Endothelial cell of umbilical vein (primary cell): ENCODE data around the gene FHIT. TPM values are rescaled to one million over a fixed set of nuclear protein-coding genes. Genes with fewer than 3 reads are reported as not detected.

Experiments used
- BruUV-seq: library from RNA; stranded (reverse); fragments of 400-500 nt; replicated peaks from 2 replicates; lab custom pipeline; 2021; lab: Mats Ljungman, UMichigan
- CTCF ChIA-PET: fragments of 300-600, 350-600 bp; sonication (Branson Sonifier 250); formaldehyde crosslinking; loops from one replicate; lab custom pipeline; 2021; ENCODE audit warnings: antibody characterized with exemption, inconsistent platforms; lab: Charles Lee
- POLR2A ChIA-PET: fragments of 300-600, 350-600 bp; sonication (Branson Sonifier 250); formaldehyde crosslinking; loops from one replicate; lab custom pipeline; 2021; ENCODE audit warnings: antibody characterized with exemption, inconsistent platforms; lab: Charles Lee
- DNase-seq: peaks from one replicate; pipeline ENCODE4 v3.0.0-alpha.2; 2011; ENCODE audit warnings: low read depth, low spot score
- FAIRE-seq: peaks from 2 replicates; lab custom pipeline; 2011; peaks lifted over from hg19 to GRCh38; lab: Jason Lieb, UNC
- H2AFZ ChIP-seq: 2 replicates; pipeline ENCODE4 v1.6.0; 2012; ENCODE audit warnings: low read depth, low read length, control low read depth, inconsistent platforms
- H3K27ac ChIP-seq: 2 replicates; pipeline ENCODE4 v1.5.1; 2011; ENCODE audit warnings: low read depth, mild to moderate bottlenecking, control low read depth, low read length, moderate library complexity; ENCODE audit not compliant: insufficient read depth
- H3K27me3 ChIP-seq, 2 experiments: 2 replicates each; pipeline versions ENCODE4 v1.6.0 to v1.6.1; 2011; ENCODE audit warnings: low read length in 2 of 2, mixed read lengths in 1 of 2; ENCODE audit not compliant: control insufficient read depth in 2 of 2, insufficient read depth in 2 of 2
- H3K36me3 ChIP-seq, 2 experiments: 2 replicates in 1 of 2; 3 replicates in 1 of 2; pipeline ENCODE4 v1.5.1; 2011; ENCODE audit warnings: low read length in 2 of 2, mild to moderate bottlenecking in 1 of 2, moderate library complexity in 1 of 2; ENCODE audit not compliant: control insufficient read depth in 2 of 2, insufficient read depth in 2 of 2; ENCODE audit errors: extremely low read depth in 1 of 2
- H3K4me1 ChIP-seq: 3 replicates; pipeline ENCODE4 v1.5.1; 2011; ENCODE audit warnings: mild to moderate bottlenecking, low read length; ENCODE audit not compliant: control insufficient read depth, insufficient read depth; ENCODE audit errors: extremely low read depth
- H3K4me2 ChIP-seq: 2 replicates; pipeline ENCODE4 v1.6.1; 2011; ENCODE audit warnings: low read length, control low read depth, mixed read lengths; ENCODE audit not compliant: insufficient read depth
- H3K4me3 ChIP-seq, 3 experiments: fragments of 200-600 bp in 1 of 3; sonication (generic), shearing (Covaris generic) in 1 of 3; replicated peaks in 1 of 3; 2 replicates each; pipeline ENCODE4 v1.5.1; 2011 to 2016; ENCODE audit warnings: control low read depth in 3 of 3, low read length in 3 of 3, mild to moderate bottlenecking in 2 of 3, inconsistent platforms in 1 of 3, low read depth in 1 of 3, moderate library complexity in 1 of 3; ENCODE audit not compliant: insufficient read depth in 1 of 3
- H3K79me2 ChIP-seq: 2 replicates; pipeline ENCODE4 v1.6.0; 2012; ENCODE audit warnings: low read length, inconsistent platforms; ENCODE audit not compliant: control insufficient read depth, insufficient read depth
- H3K9ac ChIP-seq: replicated peaks from 2 replicates; pipeline ENCODE3; 2011; ENCODE audit warnings: low read length, control low read depth; ENCODE audit not compliant: insufficient read depth; ENCODE audit errors: extremely low read depth
- H3K9me1 ChIP-seq: replicated peaks from 3 replicates; pipeline ENCODE4 v1.6.0; 2011; ENCODE audit warnings: mild to moderate bottlenecking, low read length; ENCODE audit not compliant: control insufficient read depth, insufficient read depth; ENCODE audit errors: extremely low read depth
- H3K9me3 ChIP-seq: replicated peaks from 2 replicates; pipeline ENCODE4 v1.5.1; 2012; ENCODE audit warnings: low read length, inconsistent platforms; ENCODE audit not compliant: control insufficient read depth, insufficient read depth
- H4K20me1 ChIP-seq: replicated peaks from 2 replicates; pipeline ENCODE3; 2011; ENCODE audit warnings: mild to moderate bottlenecking, low read length; ENCODE audit not compliant: control insufficient read depth, insufficient read depth; ENCODE audit errors: extremely low read depth
- CTCF ChIP-seq, 2 donors: IDR thresholded peaks; 1 replicate in 1 of 2; 2 replicates in 1 of 2; pipeline ENCODE4 v1.5.1; 2011; ENCODE audit warnings: low read length in 2 of 2, mild to moderate bottlenecking in 2 of 2, moderate library complexity in 2 of 2, control low read depth in 1 of 2, inconsistent platforms in 1 of 2, low read depth in 1 of 2; ENCODE audit not compliant: insufficient read depth in 1 of 2; ENCODE audit errors: extremely low read depth in 1 of 2
- EZH2 ChIP-seq: IDR thresholded peaks from 2 replicates; pipeline ENCODE4 v1.6.1; 2012; ENCODE audit warnings: borderline replicate concordance, low read depth, mild to moderate bottlenecking, moderate library complexity, low read length, inconsistent platforms; ENCODE audit not compliant: severe bottlenecking
- FOS ChIP-seq: IDR thresholded peaks from 2 replicates; pipeline ENCODE4 v1.6.1; 2011; ENCODE audit warnings: mild to moderate bottlenecking, low read length, moderate library complexity, borderline replicate concordance; ENCODE audit not compliant: insufficient read depth
- GATA2 ChIP-seq: IDR thresholded peaks from 2 replicates; pipeline ENCODE4 v1.7.0; 2011; ENCODE audit warnings: low read depth, mild to moderate bottlenecking, moderate library complexity, mixed read lengths, low read length; ENCODE audit not compliant: insufficient read length, insufficient read depth
- JUN ChIP-seq: IDR thresholded peaks from 2 replicates; pipeline ENCODE4 v1.6.1; 2011; ENCODE audit warnings: borderline replicate concordance, low read depth; ENCODE audit not compliant: insufficient read length, insufficient read depth
- MAX ChIP-seq: IDR thresholded peaks from 2 replicates; pipeline ENCODE4 v1.6.1; 2011; ENCODE audit not compliant: insufficient read depth, insufficient read length
- MYC ChIP-seq: IDR thresholded peaks from one replicate; pipeline ENCODE4 v1.6.1; 2011; ENCODE audit warnings: mild to moderate bottlenecking, low read depth, low read length
- POLR2A ChIP-seq: IDR thresholded peaks from 2 replicates; pipeline ENCODE4 v1.6.1; 2012; ENCODE audit warnings: low read depth, mild to moderate bottlenecking, control low read depth, low read length
- POLR2AphosphoS5 ChIP-seq: IDR thresholded peaks from 2 replicates; pipeline ENCODE4 v1.6.1; 2012; ENCODE audit warnings: low read depth, mild to moderate bottlenecking, control low read depth, low read length, moderate library complexity; ENCODE audit not compliant: insufficient read depth
- dilution Hi-C: fragments of 300-500 bp; cut with MboI; formaldehyde crosslinking; loops from one replicate; pipeline ENCODE4 v1.15.0; 2019; ENCODE audit warnings: low sequenced_read_pairs; ENCODE audit not compliant: extremely low pct_ligation_motif_present
- intact Hi-C: fragments of 100-400 bp; cut with micrococcal nuclease; formaldehyde crosslinking; loops from one replicate; pipeline ENCODE4 v1.10.0; 2022
- polyA plus RNA-seq, 4 experiments: library from polyadenylated mRNA; depleted of rRNA in 3 of 4; stranded (reverse) in 3 of 4; unstranded in 1 of 4; fragments of >200 nt; gene quantifications; 2 replicates each; pipeline versions ENCODE4 v1.2.1 to v1.2.3, GENCODE V29; 2011 to 2012; ENCODE audit warnings: missing spikeins in 1 of 4
- total RNA-seq: library from RNA; stranded (reverse); gene quantifications from 2 replicates; pipeline ENCODE4 v1.2.3, GENCODE V29; 2021

The FHIT gene
- total and polyA plus RNA-seq, 2 donors (not counting 3 experiments of a cell fraction or from before 2014, with no cell fraction given), result 0.47 to 2.2 TPM

GRCh38 chr3:61202086-61202485, 49.2 kb downstream of the FHIT start:
- intact Hi-C loops, result no loop called here
- Histone ChIP-seq H3K27me3 (no peaks in the 10 kb centered on the region), H4K20me1 (no peaks in the 10 kb centered on the region), H3K79me2 (no peaks in the 10 kb centered on the region), H2AFZ (no peak overlapping the region), H3K4me3 (no peak overlapping the region), H3K9me3 (no peaks in the 10 kb centered on the region), H3K27ac (no peak overlapping the region), H3K4me1 (no peaks in the 10 kb centered on the region), H3K9me1 (no peaks in the 10 kb centered on the region), H3K4me2 (no peak overlapping the region), H3K36me3 (no peaks in the 10 kb centered on the region), H3K9ac (no peak overlapping the region)
- FAIRE-seq, result no peak
- POLR2A ChIA-PET, result no interaction called here
- DNase-seq, result no peak
- TF ChIP-seq CTCF (IDR thresholded peaks at IDR 0.05; ENCODE audit: extremely low read depth in 1 of 2, insufficient read depth in 1 of 2, low read depth in 1 of 2, low read length in 2 of 2) (no peak), POLR2AphosphoS5 (no peak), FOS (no peak), JUN (no peak), MAX (no peak), MYC (no peak), POLR2A (no peak), EZH2 (no peak), GATA2 (no peak)
- dilution Hi-C loops, result no loop called here
- CTCF ChIA-PET, result no interaction called here
- BruUV-seq, result no TSS peak
